ENCODE measurements around the gene MPV17L2.

The MPV17L2 gene

DNA sequence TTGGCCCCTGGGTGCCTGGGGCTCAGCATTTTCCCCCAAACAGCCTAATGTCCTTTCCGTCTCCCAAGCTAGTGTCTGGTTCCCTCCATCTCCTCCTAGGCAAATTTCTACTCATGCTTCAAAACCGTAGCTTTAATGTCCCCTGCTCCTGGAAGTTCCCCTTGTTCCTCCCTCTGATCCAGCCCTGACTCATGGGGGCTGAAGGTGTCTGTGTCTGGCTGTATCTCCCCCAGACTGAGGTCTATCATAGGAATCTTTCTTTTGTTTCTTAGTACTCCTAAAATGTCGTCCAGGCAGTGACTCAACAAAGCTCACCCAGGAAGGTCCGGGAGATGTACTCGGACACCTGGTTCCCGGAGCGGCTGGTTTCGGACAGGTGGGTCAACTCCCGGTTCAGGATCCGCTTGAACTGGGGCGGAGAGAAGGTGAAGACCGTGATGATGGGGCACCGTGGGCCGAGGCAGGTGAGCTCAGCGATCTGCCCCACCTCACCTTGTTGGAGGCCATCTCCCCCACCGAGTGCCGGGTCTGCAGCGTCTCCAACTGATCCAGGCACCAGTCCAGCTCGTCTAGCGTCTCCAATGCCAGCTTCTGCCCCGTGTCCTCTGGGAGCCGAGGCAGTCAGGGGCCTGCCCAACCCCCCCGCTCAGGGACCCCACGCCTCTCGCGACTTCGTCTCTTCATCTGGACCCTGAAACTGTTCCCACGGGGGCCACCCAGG, 27.1 kb downstream of the MPV17L2 start:
- DNase-seq, result no peak

DNA sequence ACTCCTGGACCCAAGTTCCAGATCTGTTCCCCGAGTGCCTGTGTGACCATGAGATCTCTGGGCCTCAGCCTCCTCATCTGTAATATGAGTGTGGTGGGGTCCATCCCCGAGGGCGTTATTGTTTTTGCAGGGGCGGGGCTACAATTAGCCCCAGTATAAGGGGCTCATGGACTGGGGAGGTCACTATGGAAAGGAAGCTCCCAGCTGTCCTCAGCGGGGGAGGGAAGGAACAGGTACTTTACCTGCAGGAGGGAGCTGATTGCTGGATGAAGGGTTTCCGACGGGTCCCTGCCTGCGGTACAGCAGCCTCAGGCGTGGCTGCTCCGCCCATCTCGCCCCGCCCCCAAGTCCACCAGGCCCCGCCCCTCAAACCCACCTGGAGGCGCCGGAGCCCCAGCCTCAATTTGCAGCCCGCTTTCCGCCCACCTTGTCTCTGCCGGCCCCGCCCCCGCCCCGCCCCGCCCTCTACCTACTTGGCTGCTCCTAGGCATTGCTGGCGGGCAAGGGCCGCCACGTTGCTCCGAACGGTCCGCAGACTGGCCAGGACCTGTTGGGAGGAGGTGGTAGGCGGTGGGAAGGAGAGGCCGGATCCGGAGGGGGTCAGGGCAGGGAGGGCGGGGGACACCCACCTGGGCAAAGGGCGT, 27.7 kb downstream of the MPV17L2 start:
- peak; percentile 85 for DNase-seq

DNA sequence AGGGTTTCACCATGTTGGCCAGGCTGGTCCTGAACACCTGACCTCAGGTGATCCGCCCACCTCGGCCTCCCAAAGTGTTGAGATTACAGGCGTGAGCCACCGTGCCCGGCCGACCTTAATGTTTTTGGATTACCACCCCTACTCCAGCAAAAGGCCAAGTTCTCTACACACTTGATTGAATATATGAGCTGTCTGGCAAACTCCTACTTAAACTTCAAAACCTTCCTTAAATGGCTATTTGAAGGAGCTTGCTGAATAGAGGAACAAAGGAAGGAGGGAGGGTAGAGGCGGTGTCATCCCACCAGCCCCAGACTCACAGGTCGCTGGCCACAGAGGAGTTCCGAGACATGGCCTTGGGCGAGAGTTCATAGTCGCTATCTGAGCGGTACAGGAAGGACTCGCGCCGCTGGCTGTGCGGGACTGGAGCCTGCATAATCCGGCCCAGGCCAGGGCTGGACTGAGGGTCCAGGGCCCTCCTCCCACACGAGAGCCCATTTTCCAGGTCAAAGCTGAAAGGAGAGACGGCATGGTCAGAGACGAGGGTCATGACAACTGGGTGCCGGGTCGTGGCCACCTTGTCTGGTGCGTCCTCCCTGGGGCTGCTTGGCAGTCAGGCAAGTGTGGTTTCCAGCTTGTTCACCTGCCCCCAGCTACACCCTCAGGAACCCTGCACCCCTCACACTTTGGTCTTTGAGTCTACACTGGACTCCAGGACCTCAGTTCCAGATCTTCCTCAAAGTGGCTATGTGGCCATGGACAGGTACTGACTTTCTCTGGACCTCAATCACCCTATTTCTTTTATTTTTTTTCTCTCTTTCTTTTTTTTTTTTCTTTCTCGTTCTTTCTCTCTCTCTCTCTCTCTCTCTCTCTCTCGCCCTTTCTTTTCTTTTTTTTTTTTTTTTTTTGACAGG, 29.1 kb downstream of the MPV17L2 start:
- peak; percentile 64 for DNase-seq

DNA sequence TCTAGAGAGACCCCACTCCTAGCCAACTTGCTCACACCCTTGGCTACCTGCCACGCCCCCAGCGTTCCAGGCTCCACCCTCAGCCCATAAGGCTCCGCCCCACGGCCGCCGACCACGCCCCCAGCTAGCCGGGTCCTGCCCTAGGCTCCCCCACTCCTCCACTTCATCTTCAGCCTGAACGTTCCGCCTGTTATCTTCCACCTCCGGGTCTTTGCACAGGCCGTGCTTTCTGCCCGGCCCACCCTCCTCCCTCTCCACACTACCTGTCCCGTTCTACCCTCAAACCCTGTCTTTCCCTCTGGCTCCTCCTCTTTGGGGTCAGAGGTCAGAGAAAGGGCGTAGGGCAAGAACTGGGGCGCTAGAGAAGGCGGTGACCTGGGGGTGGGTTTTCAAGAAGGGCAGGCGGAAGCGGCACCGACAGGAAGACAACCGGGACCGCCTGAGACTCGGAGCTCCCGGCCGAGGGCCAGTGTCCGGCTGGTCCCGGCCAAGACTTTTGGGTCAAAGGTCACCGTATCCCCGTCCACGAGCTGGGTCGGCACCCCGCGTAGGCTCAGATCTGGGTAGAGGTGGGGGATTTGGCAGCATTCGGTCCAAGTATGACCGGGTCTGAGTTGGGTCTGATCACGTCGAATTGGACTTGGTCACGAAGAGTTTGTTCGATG, 31.0 kb downstream of the MPV17L2 start:
- peak; percentile 92 for DNase-seq

DNA sequence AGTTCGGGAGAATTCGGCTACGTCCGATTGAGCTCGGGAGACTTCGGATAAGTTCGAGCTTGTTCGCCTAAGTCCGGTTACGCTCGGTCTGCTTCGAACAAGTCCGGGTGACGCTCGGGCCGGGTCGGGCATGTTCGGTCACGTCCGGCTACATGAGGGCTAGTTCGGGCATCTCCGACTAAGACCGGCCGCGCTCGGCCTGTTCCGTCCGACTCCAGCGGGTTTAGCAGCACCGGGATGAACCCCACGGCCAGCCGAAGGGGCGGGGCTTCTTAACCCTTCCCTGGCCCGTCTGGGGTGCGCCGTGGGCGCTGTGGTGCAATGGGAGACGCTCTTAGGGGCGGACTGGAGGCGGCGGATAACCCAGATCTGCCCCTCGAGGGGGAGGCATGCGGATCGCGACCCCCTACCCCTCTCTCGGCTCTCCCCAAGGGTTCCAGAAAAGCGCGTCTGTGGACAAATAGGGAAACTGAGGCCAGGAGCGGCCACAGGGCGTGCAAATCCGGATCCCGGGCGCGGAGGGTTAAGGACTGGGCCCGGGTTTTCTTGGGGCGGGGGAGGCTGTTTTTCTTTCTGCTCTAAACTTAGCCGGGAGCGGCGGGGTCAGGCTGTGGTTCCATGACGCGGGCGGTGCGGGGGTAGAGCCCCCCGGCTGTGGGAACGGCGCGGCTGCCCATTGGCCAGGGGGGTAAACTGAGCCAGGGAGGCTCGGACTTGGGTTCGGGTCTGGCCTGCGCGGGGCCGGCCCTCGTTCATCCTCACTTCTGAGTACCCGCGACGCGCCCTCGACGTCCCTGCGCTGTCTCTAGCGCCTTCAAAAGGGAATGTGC, 31.7 kb downstream of the MPV17L2 start:
- peak; percentile 98 for DNase-seq

DNA sequence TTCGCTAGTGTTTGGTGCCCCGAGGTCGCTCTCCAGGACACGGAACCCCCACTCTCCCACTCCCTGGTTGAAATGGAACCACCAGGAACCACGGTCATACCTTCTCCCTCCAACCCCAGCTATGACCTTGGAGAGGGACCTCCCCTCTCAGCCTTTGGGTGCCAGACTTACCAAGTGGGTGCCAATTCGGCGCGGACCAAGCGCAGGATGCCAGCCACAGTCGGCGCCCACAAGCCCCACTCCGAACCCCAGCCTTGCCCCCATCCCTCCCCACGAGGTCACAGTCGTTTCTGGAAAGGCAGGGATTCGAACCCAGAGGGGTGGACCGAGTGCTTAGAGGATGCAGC, 32.3 kb downstream of the MPV17L2 start:
- no peak for DNase-seq

DNA sequence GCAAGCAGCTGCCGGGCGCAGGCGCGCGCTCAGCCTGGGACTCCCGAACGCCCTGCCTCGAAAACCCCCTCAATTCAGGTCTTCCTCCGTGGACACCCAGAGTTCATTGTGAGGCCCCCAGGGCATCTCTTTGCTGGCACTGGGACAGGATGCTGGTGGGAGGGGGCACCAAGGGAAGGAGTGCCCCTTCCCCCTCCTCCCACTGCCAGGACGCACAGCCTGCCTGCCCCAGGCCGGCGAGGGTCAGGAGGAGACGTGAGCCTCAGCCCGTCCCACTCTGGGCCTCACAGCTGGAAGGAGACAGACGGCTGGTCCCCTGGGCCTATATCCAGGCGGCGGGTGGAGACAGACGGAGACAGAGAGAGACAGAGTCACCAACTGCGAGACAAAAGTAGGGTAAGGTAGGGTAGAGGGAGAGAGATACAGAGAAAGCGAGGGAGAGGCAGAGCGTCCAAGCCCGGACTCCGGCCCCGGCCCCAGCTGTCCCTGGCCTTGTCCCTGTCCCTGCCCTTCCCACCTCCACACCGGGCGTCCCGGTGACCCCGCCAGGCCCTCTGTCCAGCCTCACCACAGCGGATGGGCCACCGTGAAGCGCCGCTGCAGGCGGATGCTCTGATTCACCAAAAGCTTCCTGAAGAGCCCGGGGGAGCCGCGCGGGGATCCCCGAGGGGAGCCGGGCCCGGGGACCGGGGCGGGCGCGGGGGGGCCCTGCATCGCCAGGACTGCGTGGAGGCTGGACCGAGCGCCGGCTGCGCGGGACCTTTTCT, 32.9 kb downstream of the MPV17L2 start, which contains the start of gene PDE4C:
Gene PDE4C, minus strand, starts transcription at position 737 of the 767 bp plus-strand sequence. Its CDS starts 23 bp downstream, at position 714.
- peak; percentile 75 for DNase-seq

DNA sequence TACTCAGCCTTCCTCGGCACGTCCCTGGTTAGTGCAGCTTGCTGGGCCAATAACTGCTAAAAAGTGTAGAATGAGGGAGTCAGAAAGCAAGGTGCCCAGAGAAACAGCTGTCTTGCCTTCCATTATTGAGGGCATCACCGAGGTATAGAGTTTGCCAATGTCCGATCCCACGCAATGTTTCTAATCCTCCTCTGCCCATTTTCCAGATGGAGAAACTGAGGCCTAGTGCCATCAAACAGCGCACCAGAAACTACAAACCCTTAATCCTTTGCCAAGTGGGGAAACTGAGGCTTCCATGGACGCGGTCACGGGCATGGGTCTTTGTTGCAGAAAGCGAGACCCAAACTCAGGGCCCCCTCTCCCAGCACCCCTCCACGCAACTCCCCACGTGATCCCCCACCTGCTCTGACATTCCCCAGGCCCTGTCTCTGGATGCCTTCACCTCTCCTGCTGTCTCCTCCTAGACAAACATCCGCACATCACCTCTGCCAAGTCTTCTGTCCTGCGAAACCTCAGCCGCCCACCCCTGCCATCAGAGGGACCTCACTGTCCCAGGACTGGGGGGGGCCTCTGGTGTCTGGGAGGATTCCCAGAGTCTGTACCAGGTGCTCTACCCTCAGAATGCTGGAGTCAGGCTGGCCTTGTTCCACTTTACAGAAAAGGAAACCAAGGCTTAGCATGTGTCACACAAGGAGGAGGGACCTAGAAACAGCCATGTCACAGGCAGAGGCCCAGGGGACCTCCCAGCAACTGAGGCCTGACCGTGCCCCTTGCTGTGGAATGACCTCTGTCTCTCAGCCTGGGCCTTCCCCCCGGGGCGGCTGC, 34.1 kb downstream of the MPV17L2 start:
- no peak for DNase-seq

DNA sequence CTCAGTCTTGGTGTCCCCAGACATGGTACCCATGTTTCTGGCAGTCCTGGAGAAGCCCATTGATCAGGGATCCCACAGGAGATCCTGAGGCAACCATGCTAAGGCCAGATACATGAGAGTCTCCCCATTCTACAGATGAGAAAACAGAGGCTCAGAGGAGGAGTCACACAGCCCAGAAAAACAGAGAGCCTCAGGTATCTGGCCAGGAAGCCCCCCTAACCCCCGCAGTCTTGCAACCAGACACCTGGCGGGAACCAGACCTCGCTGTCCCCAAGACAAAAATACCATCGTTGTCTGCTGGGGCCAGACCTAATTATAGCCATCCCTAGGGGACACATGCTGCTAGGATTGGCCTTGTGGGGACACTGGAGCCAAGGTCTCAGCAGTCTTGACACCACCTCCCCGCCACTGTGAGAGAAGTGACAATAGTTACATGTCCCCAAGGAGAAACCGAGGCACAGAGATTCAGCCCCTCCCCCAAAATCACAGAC, 34.8 kb downstream of the MPV17L2 start:
- no peak for DNase-seq

DNA sequence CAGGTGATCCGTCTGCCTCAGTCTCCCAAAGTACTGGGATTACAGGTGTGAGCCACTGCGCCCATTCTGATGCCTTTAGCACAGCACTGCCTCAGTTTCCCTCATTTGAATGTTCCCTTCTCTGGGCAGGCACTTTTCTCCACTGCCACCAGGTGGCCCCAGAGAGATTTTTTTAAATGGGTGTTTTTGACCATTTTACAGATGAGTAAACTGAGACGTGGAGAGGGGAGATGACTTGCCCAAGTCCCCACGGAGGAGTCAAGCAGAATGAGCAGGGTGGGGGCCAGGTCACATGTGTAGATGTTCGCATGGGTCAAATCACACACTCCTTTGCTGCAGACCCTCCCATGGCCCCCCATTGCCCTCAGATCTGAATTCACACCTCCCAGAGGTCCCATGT, 36.5 kb downstream of the MPV17L2 start:
- no peak for DNase-seq

DNA sequence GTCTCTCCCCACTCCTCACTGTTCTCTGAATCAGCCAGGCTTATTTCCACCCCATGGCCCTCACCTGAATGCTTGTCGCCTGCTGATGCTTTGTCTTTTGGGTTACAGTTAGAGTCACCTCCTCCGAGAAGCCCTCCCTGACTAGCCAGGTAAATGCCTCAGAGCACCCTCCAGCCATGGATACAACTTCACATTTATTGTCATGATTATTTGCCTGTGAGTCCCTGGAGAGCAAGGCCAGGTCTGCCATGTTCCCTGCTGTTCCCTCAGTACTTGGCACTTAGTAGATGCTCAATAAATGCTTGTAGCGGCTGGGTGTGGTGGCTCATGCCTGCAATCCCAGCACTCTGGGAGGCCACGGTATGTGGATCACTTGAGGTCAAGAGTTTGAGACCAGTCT, 36.9 kb downstream of the MPV17L2 start:
- DNase-seq, result no peak

DNA sequence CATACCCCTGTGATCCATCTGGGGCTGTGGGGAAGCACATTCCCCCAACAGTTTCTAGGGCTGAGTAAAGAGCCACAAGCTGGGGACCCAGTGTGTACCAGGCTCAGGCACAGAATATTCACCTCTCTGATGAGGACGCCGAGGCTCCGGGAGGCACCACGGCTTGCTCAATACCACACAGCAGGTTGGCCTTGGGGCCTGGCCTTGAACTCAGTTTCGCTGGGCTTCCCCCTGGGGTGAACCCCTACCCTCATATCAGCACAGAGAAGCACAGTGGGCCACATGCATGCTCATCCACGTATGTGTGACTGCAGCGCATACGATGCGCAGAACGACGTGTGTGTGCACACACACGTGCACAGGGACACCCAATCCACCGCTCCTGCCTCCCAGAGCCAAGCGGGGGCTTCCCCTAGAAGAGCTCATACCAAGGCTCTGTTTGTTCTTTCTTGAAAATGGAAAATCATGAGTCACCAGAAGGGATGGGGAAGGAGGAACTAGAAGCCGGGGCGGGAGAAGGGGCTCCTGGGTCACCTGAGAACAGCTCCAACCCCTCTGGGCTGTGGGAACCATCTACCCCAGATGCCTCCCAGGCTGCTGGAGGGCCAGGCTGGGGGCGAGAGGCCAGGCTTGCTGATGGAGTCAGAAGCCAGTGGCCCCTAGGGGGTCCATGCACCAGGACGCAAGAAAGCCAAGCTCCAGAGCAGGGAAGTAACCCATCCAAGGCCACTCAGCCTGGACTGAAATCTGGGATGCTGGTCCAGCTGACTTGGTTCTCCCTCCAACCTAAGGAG, 38.1 kb downstream of the MPV17L2 start:
- DNase-seq, result no peak

DNA sequence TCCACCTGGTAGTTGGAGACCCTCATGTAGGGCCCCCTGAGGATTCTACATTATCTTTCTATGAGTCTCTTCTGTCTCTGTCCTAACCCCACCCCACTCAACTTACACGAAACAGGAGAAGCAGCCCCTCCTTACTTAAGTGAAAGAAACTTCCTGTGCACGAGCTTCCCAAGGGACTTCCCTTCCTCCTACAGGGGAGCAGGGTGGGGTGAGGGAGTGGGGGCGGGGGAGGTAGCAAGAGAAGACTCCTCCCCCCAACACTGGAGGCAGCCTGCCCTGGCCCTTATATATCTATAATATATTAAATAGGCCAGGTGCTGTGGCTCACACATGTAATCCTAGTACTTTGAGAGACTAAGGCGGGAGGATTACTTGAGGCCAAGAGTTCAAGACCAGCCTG, 38.8 kb downstream of the MPV17L2 start:
- DNase-seq, result no peak

DNA sequence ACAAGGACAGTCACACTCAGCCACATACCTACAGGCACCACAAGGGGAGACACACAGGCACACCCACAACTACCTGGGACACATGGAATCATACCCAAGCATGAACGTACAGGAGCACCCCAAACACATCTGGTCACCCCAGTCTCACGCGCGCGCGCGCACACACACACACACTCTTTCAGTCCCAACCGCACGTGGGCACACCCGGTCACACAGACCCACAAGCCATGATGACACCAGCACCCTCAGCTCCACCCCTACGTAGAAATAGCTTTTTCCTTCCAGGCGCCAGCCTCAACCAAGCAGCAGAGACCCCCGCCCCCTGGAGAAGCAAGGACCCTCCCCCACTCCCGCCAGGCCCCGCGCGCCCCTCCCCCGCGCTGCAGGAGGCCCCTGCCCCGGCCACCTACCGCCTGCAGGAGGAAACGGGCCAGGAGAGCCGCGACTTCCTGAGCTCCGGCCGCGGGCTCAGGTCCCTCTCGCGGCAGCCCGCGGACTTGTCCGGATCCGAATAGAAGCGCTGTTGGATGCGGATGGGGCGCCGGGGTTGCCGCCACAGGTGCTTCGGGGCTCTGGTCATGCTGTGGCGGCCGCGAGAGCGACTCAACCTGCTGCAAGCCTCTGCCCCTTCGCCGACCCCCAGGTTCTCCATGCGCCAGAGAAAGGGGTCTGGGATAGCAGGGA, 39.7 kb downstream of the MPV17L2 start:
- peak; percentile 90 for DNase-seq

DNA sequence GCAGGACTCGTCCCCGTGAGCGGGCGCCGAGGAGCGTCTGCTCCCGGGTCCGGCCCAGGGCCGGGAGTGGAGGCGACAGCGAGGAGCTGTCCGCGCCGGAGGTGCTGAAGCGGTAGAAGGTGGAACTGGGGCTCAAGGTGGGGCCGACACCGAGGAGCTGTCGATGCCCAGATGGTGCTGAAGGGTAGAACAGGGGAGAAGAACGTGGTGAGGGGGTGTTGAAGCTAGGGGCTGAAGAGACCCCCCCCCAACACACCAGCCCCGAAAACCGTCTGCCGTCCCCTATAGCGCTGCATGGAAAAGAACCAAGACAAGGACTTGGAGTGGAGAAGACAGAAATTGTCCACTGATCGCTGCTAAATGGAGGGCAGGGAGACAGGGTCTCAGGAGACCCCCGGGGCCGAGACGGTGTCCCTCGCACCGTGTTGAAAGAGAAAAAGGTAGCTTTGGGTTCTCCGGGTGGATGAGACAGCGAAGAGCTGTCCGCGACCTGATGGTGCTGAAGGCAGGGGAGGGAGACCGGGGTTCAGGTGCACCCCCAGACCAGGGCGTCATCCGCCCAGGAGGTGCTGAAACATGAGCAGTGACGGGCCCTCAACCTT, 40.3 kb downstream of the MPV17L2 start:
- peak; percentile 89 for DNase-seq

DNA sequence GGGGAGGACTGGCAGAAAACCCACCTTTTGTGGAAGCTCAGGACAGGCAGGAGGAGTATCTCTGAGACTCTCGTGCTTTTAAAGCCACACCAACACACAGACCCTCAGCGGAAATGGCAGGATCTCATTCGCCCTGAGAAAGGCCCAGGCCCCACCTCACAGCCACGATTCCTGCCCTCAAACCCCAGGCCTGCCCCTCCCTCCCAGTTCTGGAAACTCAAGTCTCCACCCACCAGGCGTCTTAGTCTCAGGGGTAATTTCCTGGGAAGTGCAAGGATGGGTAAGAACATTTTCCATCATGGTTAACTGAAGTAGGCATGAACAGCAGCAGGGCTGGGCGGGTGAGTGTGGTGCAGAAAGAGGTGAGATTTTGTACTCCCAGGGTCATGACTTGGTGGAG, 41.2 kb downstream of the MPV17L2 start:
- DNase-seq, result no peak

DNA sequence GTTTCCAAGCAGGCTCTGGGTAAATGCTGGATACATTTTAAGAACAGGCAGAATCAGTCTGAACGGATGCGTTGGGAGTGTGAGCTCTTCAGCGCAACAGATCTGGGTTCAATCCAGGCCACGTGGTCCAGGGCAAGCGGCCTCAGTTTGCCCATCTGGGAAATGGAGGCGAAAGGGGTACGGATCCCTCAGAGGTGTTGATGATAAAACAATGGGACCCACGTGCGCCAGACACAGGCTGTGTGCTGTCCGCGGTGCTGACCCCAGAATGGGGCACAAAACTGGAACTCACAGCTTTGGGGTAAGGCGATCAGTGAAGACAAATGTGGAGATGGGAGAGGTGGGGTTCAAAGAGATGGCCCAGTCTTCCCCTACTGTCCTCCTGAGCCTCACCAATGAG, 46.3 kb downstream of the MPV17L2 start:
- no peak for DNase-seq

DNA sequence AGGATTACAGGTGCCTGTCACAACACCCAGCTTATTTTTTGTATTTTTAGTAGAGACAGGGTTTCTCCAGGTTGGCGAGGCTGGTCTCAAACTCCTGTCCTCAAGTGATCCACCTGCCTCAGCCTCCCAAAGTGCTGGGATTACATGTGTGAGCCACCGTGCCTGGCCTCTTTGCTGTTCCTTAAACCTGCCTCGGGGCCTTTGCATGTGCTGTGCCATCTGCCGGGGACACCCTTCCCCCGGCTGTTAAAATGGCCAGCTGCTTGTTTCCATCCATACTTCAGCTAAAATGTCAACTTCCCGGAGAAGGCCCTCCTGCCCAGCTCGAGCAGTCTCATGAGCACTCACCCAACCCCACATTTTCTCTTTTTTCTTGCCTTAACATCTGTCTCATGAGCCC, 52.3 kb downstream of the MPV17L2 start:
- no peak for DNase-seq
